ENCODE results near the gene TPM1.

DNA sequence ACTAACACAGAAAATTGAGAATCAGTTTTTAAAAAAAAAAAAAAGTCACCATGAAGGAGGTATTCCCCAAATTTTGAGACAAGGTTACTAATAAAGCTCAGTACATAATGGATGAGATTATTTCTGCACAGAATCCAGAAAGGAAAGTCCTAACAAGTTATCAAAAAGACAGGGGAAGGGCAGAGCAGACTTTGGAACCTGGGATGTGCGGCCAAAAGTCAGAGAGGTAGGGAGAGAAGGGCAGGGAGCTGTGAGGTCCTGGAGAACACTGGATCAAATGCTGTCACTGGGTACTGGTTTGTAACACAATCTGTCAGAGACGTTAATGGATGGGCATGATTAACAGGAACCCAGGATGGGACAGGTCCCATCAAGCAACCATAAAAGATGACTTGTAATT is 67.0 kb downstream of the TPM1 start:
- TF ChIP-seq ELF1 (IDR thresholded peaks at IDR 0.05), result no peak
- TF ChIP-seq, protein P1, sequence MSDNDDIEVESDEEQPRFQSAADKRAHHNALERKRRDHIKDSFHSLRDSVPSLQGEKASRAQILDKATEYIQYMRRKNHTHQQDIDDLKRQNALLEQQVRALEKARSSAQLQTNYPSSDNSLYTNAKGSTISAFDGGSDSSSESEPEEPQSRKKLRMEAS (IDR thresholded peaks at IDR 0.05; ENCODE audit: low read depth), result no peak
- TF ChIP-seq, protein P2, sequence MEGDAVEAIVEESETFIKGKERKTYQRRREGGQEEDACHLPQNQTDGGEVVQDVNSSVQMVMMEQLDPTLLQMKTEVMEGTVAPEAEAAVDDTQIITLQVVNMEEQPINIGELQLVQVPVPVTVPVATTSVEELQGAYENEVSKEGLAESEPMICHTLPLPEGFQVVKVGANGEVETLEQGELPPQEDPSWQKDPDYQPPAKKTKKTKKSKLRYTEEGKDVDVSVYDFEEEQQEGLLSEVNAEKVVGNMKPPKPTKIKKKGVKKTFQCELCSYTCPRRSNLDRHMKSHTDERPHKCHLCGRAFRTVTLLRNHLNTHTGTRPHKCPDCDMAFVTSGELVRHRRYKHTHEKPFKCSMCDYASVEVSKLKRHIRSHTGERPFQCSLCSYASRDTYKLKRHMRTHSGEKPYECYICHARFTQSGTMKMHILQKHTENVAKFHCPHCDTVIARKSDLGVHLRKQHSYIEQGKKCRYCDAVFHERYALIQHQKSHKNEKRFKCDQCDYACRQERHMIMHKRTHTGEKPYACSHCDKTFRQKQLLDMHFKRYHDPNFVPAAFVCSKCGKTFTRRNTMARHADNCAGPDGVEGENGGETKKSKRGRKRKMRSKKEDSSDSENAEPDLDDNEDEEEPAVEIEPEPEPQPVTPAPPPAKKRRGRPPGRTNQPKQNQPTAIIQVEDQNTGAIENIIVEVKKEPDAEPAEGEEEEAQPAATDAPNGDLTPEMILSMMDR (IDR thresholded peaks at IDR 0.05), result no peak
- no peak for TF ChIP-seq EP300 (IDR thresholded peaks at IDR 0.05; ENCODE audit: borderline replicate concordance in 1 of 2, low read depth in 1 of 2, low read length in 1 of 2)
- TF ChIP-seq, protein P3, sequence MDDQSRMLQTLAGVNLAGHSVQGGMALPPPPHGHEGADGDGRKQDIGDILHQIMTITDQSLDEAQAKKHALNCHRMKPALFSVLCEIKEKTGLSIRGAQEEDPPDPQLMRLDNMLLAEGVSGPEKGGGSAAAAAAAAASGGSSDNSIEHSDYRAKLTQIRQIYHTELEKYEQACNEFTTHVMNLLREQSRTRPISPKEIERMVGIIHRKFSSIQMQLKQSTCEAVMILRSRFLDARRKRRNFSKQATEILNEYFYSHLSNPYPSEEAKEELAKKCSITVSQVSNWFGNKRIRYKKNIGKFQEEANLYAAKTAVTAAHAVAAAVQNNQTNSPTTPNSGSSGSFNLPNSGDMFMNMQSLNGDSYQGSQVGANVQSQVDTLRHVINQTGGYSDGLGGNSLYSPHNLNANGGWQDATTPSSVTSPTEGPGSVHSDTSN (IDR thresholded peaks at IDR 0.05), result no peak
- TF ChIP-seq, protein P4, sequence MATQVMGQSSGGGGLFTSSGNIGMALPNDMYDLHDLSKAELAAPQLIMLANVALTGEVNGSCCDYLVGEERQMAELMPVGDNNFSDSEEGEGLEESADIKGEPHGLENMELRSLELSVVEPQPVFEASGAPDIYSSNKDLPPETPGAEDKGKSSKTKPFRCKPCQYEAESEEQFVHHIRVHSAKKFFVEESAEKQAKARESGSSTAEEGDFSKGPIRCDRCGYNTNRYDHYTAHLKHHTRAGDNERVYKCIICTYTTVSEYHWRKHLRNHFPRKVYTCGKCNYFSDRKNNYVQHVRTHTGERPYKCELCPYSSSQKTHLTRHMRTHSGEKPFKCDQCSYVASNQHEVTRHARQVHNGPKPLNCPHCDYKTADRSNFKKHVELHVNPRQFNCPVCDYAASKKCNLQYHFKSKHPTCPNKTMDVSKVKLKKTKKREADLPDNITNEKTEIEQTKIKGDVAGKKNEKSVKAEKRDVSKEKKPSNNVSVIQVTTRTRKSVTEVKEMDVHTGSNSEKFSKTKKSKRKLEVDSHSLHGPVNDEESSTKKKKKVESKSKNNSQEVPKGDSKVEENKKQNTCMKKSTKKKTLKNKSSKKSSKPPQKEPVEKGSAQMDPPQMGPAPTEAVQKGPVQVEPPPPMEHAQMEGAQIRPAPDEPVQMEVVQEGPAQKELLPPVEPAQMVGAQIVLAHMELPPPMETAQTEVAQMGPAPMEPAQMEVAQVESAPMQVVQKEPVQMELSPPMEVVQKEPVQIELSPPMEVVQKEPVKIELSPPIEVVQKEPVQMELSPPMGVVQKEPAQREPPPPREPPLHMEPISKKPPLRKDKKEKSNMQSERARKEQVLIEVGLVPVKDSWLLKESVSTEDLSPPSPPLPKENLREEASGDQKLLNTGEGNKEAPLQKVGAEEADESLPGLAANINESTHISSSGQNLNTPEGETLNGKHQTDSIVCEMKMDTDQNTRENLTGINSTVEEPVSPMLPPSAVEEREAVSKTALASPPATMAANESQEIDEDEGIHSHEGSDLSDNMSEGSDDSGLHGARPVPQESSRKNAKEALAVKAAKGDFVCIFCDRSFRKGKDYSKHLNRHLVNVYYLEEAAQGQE (IDR thresholded peaks at IDR 0.05; ENCODE audit: low read depth, low read length), result no peak
- no peak for TF ChIP-seq FOSL2 (IDR thresholded peaks at IDR 0.05; ENCODE audit: borderline replicate concordance, low read depth)
